Left lung (tissue), 10 donors: ENCODE results near the gene DDX47. TPM values are rescaled to one million over a fixed set of nuclear protein-coding genes. Genes with fewer than 3 reads are reported as not detected.

Experiments
- ATAC-seq: fragments of 200-7000 bp; cut with Tn5 transposase; one replicate; pipeline ENCODE4 v1.9.1; 2020; ENCODE audit warnings: moderate library complexity
- DNase-seq, 4 donors: peaks; one replicate each; pipeline ENCODE4 v3.0.0-alpha.2; 2013 to 2020
- H3K27ac ChIP-seq, 2 donors: fragments of 200-600 bp; sonication (generic) in 1 of 2; one replicate each; pipeline versions ENCODE4 v1.5.0 to v1.8.0; 2020 to 2021
- H3K27me3 ChIP-seq, 2 donors: fragments of 200-600 bp; sonication (generic) in 1 of 2; one replicate each; pipeline versions ENCODE4 v1.5.0 to v1.8.0; 2020 to 2021
- H3K36me3 ChIP-seq, 2 donors: fragments of 200-600 bp; sonication (generic) in 1 of 2; one replicate each; pipeline versions ENCODE4 v1.5.0 to v1.8.0; 2020 to 2021
- H3K4me1 ChIP-seq, 2 donors: fragments of 200-600 bp; one replicate each; pipeline ENCODE4 v1.8.0; 2021
- H3K4me3 ChIP-seq, 2 donors: fragments of 200-600 bp; sonication (generic) in 1 of 2; one replicate each; pipeline versions ENCODE4 v1.5.0 to v1.8.0; 2020 to 2021; ENCODE audit warnings: mild to moderate bottlenecking in 1 of 2
- H3K9me3 ChIP-seq, 2 donors: fragments of 200-600 bp; sonication (generic) in 1 of 2; one replicate each; pipeline versions ENCODE4 v1.5.0 to v1.8.0; 2020 to 2021
- intact Hi-C, 2 donors: fragments of 100-400 bp; cut with DNase I; formaldehyde crosslinking; loops; one replicate each; pipeline versions ENCODE4 v1.11.2 to v1.14.2; 2022
- polyA plus RNA-seq, 6 donors: library from polyadenylated mRNA; unstranded; fragments of 120-200 nt; gene quantifications; one replicate each; pipeline ENCODE4 v1.2.1, GENCODE V29; 2013; ENCODE audit not compliant: insufficient read length in 6 of 6
- total RNA-seq, 2 donors: library from RNA; stranded (reverse); fragmentation: NEBNext Ultra II Directional; extraction: Animal tissue kit (Norgen Biotek cat#: 25700); gene quantifications; one replicate each; pipeline ENCODE4 v1.2.1, GENCODE V29; 2021
- TF ChIP-seq, protein P1 (sequence below), 2 donors: fragments of 200-600 bp; sonication (generic) in 1 of 2; IDR thresholded peaks; one replicate each; pipeline versions ENCODE4 v1.5.0 to v1.8.0; 2021; ENCODE audit warnings: antibody characterized with exemption in 2 of 2
- donor health status: DM: no; HTN: yes; CAD: no.
- donor health status: DM: no; HTN: no; CAD: no.

Gene DDX47
- total and polyA plus RNA-seq, 8 donors, result 44.0 to 86.7 (median 74.8) TPM

DNA sequence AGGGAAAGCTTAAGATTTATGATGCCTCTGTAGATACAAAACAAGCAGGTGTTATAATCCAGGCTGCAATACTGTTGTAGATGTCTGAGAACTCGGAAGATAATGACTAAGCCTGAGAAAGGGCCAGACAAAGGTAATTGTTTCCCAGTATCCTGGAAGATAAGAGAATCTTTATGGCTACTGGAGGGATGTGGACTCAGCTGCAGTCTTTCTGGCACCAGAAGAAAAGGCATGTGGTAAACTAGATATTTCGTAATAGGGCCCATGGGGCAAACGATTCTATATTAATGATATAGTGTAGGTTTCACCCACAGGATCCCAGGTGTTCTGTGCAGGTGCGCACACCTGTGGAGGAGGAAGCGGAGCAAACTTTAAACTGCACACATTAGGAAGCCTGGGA, 36.9 kb upstream of the DDX47 start:
- H3K27me3 ChIP-seq, result no peaks in the 10 kb centered on the region
- no peaks in the 10 kb centered on the region for H3K36me3 ChIP-seq
- no peaks in the 10 kb centered on the region for H3K9me3 ChIP-seq
- H3K27ac ChIP-seq, result no peak overlapping the region
- peaks cover 5 to 16% of the 10 kb centered on the region in 2 donors for H3K4me1 ChIP-seq
- TF ChIP-seq, protein P1, sequence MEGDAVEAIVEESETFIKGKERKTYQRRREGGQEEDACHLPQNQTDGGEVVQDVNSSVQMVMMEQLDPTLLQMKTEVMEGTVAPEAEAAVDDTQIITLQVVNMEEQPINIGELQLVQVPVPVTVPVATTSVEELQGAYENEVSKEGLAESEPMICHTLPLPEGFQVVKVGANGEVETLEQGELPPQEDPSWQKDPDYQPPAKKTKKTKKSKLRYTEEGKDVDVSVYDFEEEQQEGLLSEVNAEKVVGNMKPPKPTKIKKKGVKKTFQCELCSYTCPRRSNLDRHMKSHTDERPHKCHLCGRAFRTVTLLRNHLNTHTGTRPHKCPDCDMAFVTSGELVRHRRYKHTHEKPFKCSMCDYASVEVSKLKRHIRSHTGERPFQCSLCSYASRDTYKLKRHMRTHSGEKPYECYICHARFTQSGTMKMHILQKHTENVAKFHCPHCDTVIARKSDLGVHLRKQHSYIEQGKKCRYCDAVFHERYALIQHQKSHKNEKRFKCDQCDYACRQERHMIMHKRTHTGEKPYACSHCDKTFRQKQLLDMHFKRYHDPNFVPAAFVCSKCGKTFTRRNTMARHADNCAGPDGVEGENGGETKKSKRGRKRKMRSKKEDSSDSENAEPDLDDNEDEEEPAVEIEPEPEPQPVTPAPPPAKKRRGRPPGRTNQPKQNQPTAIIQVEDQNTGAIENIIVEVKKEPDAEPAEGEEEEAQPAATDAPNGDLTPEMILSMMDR (IDR thresholded peaks at IDR 0.05), result no peak
- intact Hi-C loops, result no loop called here
- H3K4me3 ChIP-seq, result no peak overlapping the region
- ATAC-seq, result no peak
- no peak for DNase-seq

GRCh38 chr12:12777092-12777491, 36.1 kb upstream of the DDX47 start:
- TF ChIP-seq, protein P1 (IDR thresholded peaks at IDR 0.05), result no peak
- ATAC-seq, result no peak
- Histone ChIP-seq H3K9me3 (no peaks in the 10 kb centered on the region), H3K4me3 (no peak overlapping the region), H3K27me3 (no peaks in the 10 kb centered on the region), H3K36me3 (no peaks in the 10 kb centered on the region), H3K4me1 (peaks cover 5 to 16% of the 10 kb centered on the region in 2 donors), H3K27ac (no peak overlapping the region)
- intact Hi-C loops, result no loop called here
- no peak for DNase-seq

GRCh38 chr12:12779007-12779406, 34.1 kb upstream of the DDX47 start:
- no peak for DNase-seq
- no peaks in the 10 kb centered on the region for H3K27me3 ChIP-seq
- peaks cover 5 to 16% of the 10 kb centered on the region in 2 donors for H3K4me1 ChIP-seq
- TF ChIP-seq, protein P1 (IDR thresholded peaks at IDR 0.05), result no peak
- no peaks in the 10 kb centered on the region for H3K36me3 ChIP-seq
- intact Hi-C loops, result no loop called here
- no peak overlapping the region for H3K4me3 ChIP-seq
- no peaks in the 10 kb centered on the region for H3K9me3 ChIP-seq
- H3K27ac ChIP-seq, result no peak overlapping the region
- ATAC-seq, result no peak

GRCh38 chr12:12779529-12779928, 33.6 kb upstream of the DDX47 start:
- H3K36me3 ChIP-seq, result no peaks in the 10 kb centered on the region
- H3K4me1 ChIP-seq, result peaks cover 5 to 16% of the 10 kb centered on the region in 2 donors
- H3K9me3 ChIP-seq, result no peaks in the 10 kb centered on the region
- DNase-seq (peak in 2 of 4 donors; percentile 37 to 48), ATAC-seq (peak; percentile 90)
- intact Hi-C loops, result no loop called here
- H3K27me3 ChIP-seq, result no peaks in the 10 kb centered on the region
- no peak overlapping the region for H3K4me3 ChIP-seq
- TF ChIP-seq, protein P1 (IDR thresholded peaks at IDR 0.05), result no peak
- no peak overlapping the region for H3K27ac ChIP-seq

DNA sequence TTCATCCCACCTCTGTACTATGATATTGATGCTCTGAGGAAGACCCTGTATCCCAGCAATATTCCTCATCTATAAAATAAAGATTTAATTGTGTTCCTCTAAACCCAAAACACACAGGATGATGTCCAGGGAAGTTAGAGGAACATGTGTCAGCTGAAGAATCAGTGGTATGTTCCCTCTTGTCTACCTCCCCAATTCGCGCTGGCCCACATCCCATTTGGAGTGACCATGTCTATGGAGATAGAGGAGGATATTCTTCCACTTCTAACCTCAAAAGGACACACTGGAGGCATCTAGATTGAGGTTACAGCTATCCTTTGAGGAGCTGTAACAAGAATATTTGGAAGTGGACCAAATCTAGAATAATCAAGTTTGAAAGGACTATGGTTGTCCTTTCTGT, 29.0 kb upstream of the DDX47 start:
- intact Hi-C loops, result no loop called here
- H3K27ac ChIP-seq, result no peak overlapping the region
- no peak for DNase-seq
- no peak overlapping the region for H3K4me3 ChIP-seq
- H3K4me1 ChIP-seq, result peaks cover 13 to 40% of the 10 kb centered on the region in 2 donors
- ATAC-seq, result no peak
- TF ChIP-seq, protein P1 (IDR thresholded peaks at IDR 0.05), result no peak
- H3K9me3 ChIP-seq, result no peaks in the 10 kb centered on the region
- H3K36me3 ChIP-seq, result no peaks in the 10 kb centered on the region
- H3K27me3 ChIP-seq, result no peaks in the 10 kb centered on the region
